CD4-positive, alpha-beta memory T cell (primary cell): ENCODE data around the gene HMX3. TPM values are rescaled to one million over a fixed set of nuclear protein-coding genes. Genes with fewer than 3 reads are reported as not detected.

Experiments
- CTCF ChIA-PET: fragments of 350-600 bp; sonication (Branson Sonifier 250); formaldehyde crosslinking; loops from one replicate; lab custom pipeline; 2021; ENCODE audit warnings: inconsistent platforms; ENCODE audit not compliant: partially characterized antibody; lab: Charles Lee
- POLR2A ChIA-PET: fragments of 350-600 bp; sonication (Branson Sonifier 250); formaldehyde crosslinking; loops from one replicate; lab custom pipeline; 2021; ENCODE audit not compliant: partially characterized antibody; lab: Charles Lee
- DNase-seq, 5 donors: peaks; one replicate each; pipeline versions ENCODE4 v3.0.0 to v3.0.0-alpha.2; 2020 to 2022; ENCODE audit warnings: mixed read lengths in 1 of 5
- H3K27ac ChIP-seq: one replicate; pipeline ENCODE4 v1.7.0; 2013; ENCODE audit warnings: low read depth, low read length
- H3K27me3 ChIP-seq: 2 replicates; pipeline ENCODE4 v1.7.0; 2013; ENCODE audit warnings: mild to moderate bottlenecking, low read length, moderate library complexity; ENCODE audit not compliant: insufficient read depth
- H3K36me3 ChIP-seq: 2 replicates; pipeline ENCODE4 v1.7.0; 2013; ENCODE audit warnings: mild to moderate bottlenecking, low read length, moderate library complexity; ENCODE audit not compliant: insufficient read depth
- H3K4me1 ChIP-seq: 2 replicates; pipeline ENCODE4 v1.7.0; 2013; ENCODE audit warnings: mild to moderate bottlenecking, low read length, moderate library complexity; ENCODE audit not compliant: insufficient read depth
- H3K4me3 ChIP-seq, 2 donors: one replicate each; pipeline ENCODE4 v1.7.0; 2013; ENCODE audit warnings: low read length in 2 of 2, mild to moderate bottlenecking in 1 of 2
- H3K9me3 ChIP-seq, 2 donors: one replicate each; pipeline ENCODE4 v1.7.0; 2013; ENCODE audit warnings: low read length in 2 of 2, control low read depth in 1 of 2; ENCODE audit not compliant: control insufficient read depth in 1 of 2
- H3K27ac Mint-ChIP-seq, 7 donors: one replicate each; pipeline ENCODE4 v1.8.0; 2020 to 2021; ENCODE audit warnings: mixed read lengths in 7 of 7, mild to moderate bottlenecking in 6 of 7, inconsistent platforms in 3 of 7, moderate library complexity in 3 of 7
- H3K27me3 Mint-ChIP-seq, 2 donors: one replicate each; pipeline ENCODE4 v1.8.0; 2020 to 2021; ENCODE audit warnings: mixed read lengths in 2 of 2
- H3K36me3 Mint-ChIP-seq, 2 donors: one replicate each; pipeline ENCODE4 v1.8.0; 2020 to 2021; ENCODE audit warnings: mixed read lengths in 2 of 2, inconsistent platforms in 1 of 2, mild to moderate bottlenecking in 1 of 2
- H3K4me1 Mint-ChIP-seq, 4 donors: one replicate each; pipeline ENCODE4 v1.8.0; 2020 to 2021; ENCODE audit warnings: mixed read lengths in 4 of 4, mild to moderate bottlenecking in 1 of 4
- H3K4me3 Mint-ChIP-seq, 8 donors: one replicate each; pipeline ENCODE4 v1.8.0; 2020 to 2021; ENCODE audit warnings: mixed read lengths in 8 of 8, mild to moderate bottlenecking in 7 of 8, moderate library complexity in 6 of 8, inconsistent platforms in 3 of 8
- H3K9me3 Mint-ChIP-seq, 8 donors: one replicate each; pipeline ENCODE4 v1.8.0; 2020 to 2021; ENCODE audit warnings: mixed read lengths in 8 of 8, mild to moderate bottlenecking in 5 of 8, inconsistent platforms in 3 of 8, moderate library complexity in 1 of 8
- intact Hi-C: fragments of 100-400 bp; cut with micrococcal nuclease; formaldehyde crosslinking; loops from one replicate; pipeline ENCODE4 v1.15.1; 2023
- polyA plus RNA-seq, 2 donors: library from polyadenylated mRNA; unstranded; fragments of 300-500 nt; fragmentation: Illumina TruSeq; gene quantifications; one replicate each; pipeline ENCODE4 v1.2.3, GENCODE V29; 2021
- total RNA-seq, 2 experiments: library from RNA; stranded (reverse); gene quantifications; one replicate each; pipeline ENCODE4 v1.2.3, GENCODE V29; 2021

Gene HMX3
- total RNA-seq (not detected), polyA plus RNA-seq (not detected)

DNA sequence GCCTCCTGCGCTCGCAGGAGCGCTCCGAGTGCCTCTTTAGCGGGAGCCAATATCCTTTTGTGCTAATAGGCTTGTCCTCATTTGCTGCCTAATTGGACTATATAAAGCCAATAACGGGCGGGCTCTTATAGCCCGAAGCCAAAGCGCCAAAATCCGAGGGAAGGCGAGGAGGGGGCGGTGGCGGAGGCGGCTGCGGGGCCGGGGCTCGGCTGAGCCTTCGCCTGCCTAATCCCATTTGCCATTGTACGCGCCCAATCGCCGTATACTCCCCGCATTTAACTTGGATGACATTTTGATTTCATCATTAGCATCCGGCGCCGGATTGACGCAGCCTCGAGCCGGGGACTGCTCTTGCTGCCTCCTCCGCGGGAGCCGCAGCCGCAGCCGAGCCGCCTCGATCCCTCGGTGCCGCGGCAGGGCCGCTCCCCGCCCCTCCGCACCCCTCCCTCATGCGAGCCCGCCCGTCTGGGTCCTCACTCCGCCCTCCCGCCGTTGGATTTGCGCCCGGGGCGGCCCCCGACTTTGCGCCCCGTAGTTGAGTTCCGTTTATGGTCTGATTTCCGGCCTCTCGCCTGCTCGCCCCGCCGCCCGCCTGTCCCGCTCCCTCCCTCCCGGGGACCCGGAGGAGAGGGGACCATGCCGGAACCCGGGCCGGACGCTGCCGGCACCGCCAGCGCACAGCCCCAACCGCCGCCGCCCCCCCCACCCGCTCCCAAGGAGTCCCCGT lies at the start of gene HMX3:
TSS of gene HMX3 (plus strand) at position 556 of the 727 bp plus-strand sequence. CDS start at position 637, 81 bp downstream.
- ChIA-PET POLR2A (no interaction called here), CTCF (interaction anchor here (4.9 kb wide), 1 partner anchor 423 kb away, joined by 52 read pairs; no protein-coding TSS in a partner anchor)
- Mint-ChIP-seq H3K27ac (peak within 1 kb of the TSS in 2 of 7 donors; percentile 87 to 88), H3K9me3 (peaks cover 0 to 14% (median 0%) of the 10 kb centered on the region in 8 donors), H3K36me3 (peaks cover 0 to 3% of the 10 kb centered on the region in 2 donors), H3K4me1 (peaks cover 23 to 71% (median 46%) of the 10 kb centered on the region in 4 donors), H3K4me3 (peak within 1 kb of the TSS; percentile 74 to 92 (median 84)), H3K27me3 (peaks cover 52 to 63% of the 10 kb centered on the region in 2 donors)
- H3K4me1 ChIP-seq, result peaks cover 63% of the 10 kb centered on the region
- H3K27me3 ChIP-seq, result peaks cover 60% of the 10 kb centered on the region
- no peak within 1 kb of the TSS for H3K27ac ChIP-seq
- DNase-seq, result peak in 4 of 5 donors; percentile 48 to 57 (median 52)
- no peaks in the 10 kb centered on the region for H3K9me3 ChIP-seq
- H3K4me3 ChIP-seq, result peak within 1 kb of the TSS in 1 of 2 donors; percentile 45
- intact Hi-C loops, result loop anchor here (2.0 to 10.0 kb wide), 2 partner anchors 19 to 571 kb away; partner anchors contain the start of genes BUB3 and DMBT1
- no peaks in the 10 kb centered on the region for H3K36me3 ChIP-seq

DNA sequence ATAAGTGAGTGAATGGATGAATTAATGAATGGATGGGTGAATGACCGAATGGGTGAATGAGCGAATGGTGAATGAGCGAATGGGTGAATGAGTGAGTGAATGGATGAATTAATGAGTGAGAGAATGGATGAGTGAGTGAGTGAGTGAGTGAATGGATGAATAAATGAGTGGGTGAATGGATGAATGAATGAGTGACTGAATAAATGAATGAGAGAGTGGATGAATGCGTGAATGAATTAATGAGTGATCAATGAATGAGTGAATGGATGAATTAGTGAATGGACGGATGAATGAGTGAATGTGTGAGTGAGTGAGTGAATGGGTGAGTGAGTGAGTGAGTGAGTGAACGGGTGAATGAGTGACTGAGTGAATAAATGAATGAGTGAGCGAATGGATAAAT lies 49.5 kb upstream of the HMX3 start:
- Mint-ChIP-seq H3K9me3 (peaks cover 0 to 6% (median 1%) of the 10 kb centered on the region in 8 donors), H3K36me3 (no peaks in the 10 kb centered on the region), H3K27me3 (peaks cover 4% of the 10 kb centered on the region in 2 donors), H3K4me1 (peaks cover 0 to 2% (median 0%) of the 10 kb centered on the region in 4 donors), H3K27ac (no peak overlapping the region), H3K4me3 (no peak overlapping the region)
- Histone ChIP-seq H3K4me3 (no peak overlapping the region), H3K36me3 (no peaks in the 10 kb centered on the region), H3K27ac (no peak overlapping the region), H3K27me3 (peaks cover 4% of the 10 kb centered on the region), H3K9me3 (no peaks in the 10 kb centered on the region), H3K4me1 (no peaks in the 10 kb centered on the region)
- no peak for DNase-seq
- POLR2A ChIA-PET, result no interaction called here
- CTCF ChIA-PET, result no interaction called here
- intact Hi-C loops, result no loop called here

DNA sequence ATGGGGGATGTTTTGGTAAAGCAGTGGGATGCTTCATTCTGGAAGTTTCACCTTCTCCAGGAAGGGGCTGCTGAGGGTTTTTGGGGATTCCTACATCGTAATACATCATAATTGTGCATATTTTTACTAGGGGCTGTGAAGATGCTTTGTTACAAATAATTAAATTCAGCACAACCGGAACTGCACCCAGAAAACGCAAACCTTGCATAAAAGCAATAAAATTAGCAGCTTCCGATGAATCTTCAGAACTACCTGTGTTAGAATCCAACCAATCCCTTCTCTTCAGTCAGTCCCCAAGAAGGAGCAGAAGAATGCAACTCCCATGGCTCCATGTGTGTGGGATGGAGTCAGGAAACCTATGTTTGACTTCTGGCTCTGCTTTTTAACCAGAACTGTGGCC lies 48.4 kb upstream of the HMX3 start:
- Mint-ChIP-seq H3K4me1 (peaks cover 0 to 2% (median 0%) of the 10 kb centered on the region in 4 donors), H3K4me3 (no peak overlapping the region), H3K9me3 (peaks cover 0 to 6% (median 1%) of the 10 kb centered on the region in 8 donors), H3K36me3 (no peaks in the 10 kb centered on the region), H3K27ac (no peak overlapping the region), H3K27me3 (peaks cover 4 to 6% of the 10 kb centered on the region in 2 donors)
- H3K36me3 ChIP-seq, result no peaks in the 10 kb centered on the region
- CTCF ChIA-PET, result no interaction called here
- intact Hi-C loops, result no loop called here
- H3K4me3 ChIP-seq, result no peak overlapping the region
- H3K9me3 ChIP-seq, result no peaks in the 10 kb centered on the region
- POLR2A ChIA-PET, result no interaction called here
- H3K4me1 ChIP-seq, result no peaks in the 10 kb centered on the region
- no peak overlapping the region for H3K27ac ChIP-seq
- H3K27me3 ChIP-seq, result no peaks in the 10 kb centered on the region
- DNase-seq, result no peak

DNA sequence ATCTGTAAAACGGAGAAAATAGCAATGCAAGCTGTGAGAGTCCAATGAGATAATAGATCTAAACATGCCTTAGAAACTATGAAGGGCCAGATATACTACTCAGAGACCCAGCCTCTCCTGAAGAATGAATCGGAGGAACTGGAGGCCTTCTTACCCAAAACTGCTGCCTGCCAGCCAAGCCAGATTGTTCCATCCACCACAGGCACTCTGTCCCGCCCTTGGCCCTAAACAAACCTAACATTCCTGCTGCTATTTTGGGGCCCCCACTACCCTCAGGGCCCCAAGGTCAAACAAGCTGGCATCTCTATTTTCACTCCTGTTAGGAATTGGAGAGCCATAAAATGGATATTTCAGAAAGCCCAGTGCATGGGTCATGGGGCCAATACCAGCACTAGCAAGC lies 48.0 kb upstream of the HMX3 start:
- no peaks in the 10 kb centered on the region for H3K27me3 ChIP-seq

DNA sequence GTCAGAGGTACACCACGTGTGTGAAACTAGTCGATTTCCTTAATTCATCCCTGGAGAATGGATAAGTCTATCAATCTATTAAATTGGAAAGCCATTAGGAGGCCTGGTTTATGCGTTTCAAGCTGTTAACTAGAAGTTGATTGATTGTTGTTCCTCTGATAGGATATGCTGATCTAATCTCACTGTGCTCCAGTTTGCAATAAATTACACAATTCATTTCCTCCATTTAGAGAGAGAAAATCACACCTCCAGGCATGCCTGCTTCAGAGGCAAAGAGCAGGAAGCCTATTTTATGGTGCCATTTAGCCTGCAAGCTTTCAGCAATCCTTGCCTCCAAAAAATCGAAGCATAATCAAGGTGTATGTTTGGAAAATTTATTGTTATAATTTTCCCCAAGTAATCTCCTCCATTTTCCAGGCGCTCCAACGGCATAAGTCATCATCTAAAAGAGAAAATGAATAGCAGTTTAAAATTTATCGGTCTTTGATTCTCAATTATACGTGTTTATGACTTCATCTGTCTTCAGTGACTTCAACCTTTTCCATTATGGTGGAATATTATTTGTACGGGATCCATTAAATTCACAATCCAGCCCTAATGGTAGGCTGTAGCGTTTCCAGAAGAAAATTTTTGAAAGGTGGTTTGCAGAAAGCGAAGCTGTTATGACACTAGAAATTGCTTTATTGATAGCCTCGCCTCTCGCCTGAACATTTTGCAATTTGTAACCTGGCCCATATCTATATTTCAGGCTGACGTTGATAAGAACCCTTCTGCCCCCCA lies 42.9 kb upstream of the HMX3 start:
- Histone ChIP-seq H3K27me3 (no peaks in the 10 kb centered on the region), H3K4me1 (no peaks in the 10 kb centered on the region), H3K36me3 (no peaks in the 10 kb centered on the region), H3K9me3 (no peaks in the 10 kb centered on the region), H3K4me3 (no peak overlapping the region), H3K27ac (no peak overlapping the region)
- Mint-ChIP-seq H3K36me3 (no peaks in the 10 kb centered on the region), H3K9me3 (no peaks in the 10 kb centered on the region), H3K4me3 (no peak overlapping the region), H3K27me3 (peaks cover 12 to 29% of the 10 kb centered on the region in 2 donors), H3K4me1 (no peaks in the 10 kb centered on the region), H3K27ac (no peak overlapping the region)
- POLR2A ChIA-PET, result no interaction called here
- intact Hi-C loops, result no loop called here
- no peak for DNase-seq
- CTCF ChIA-PET, result no interaction called here

More for the DNA sequence above, 48.0 kb upstream of the HMX3 start:
- Mint-ChIP-seq H3K4me1 (peaks cover 0 to 2% (median 0%) of the 10 kb centered on the region in 4 donors), H3K27me3 (peaks cover 4 to 7% of the 10 kb centered on the region in 2 donors), H3K9me3 (peaks cover 0 to 6% (median 1%) of the 10 kb centered on the region in 8 donors), H3K27ac (no peak overlapping the region), H3K36me3 (no peaks in the 10 kb centered on the region), H3K4me3 (no peak overlapping the region)
- ChIA-PET CTCF (no interaction called here), POLR2A (no interaction called here)
- no peak overlapping the region for H3K27ac ChIP-seq
- H3K9me3 ChIP-seq, result no peaks in the 10 kb centered on the region
- H3K4me3 ChIP-seq, result no peak overlapping the region
- H3K4me1 ChIP-seq, result no peaks in the 10 kb centered on the region
- H3K36me3 ChIP-seq, result no peaks in the 10 kb centered on the region
- DNase-seq, result no peak
- intact Hi-C loops, result no loop called here

DNA sequence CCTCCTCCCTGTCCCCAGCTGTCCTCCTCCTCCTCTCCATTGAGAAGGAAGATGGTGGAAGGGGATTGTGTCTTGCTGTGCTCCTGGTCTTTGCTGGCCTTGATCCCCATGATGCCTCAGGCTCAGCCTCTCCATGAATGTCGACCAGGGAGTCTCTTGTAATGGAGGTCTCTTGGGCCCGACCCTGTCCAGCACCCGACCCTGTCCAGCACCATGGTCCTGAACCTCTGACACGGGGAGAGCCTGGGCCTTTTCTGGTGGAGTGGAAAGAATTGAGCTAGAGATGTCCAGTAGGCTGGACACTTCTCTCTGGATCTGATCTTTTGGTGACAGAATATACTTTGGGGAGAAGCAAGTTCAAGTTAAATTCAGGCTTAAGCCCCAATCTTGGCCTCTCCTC lies 42.3 kb upstream of the HMX3 start:
- intact Hi-C loops, result no loop called here
- Histone ChIP-seq H3K36me3 (no peaks in the 10 kb centered on the region), H3K9me3 (no peaks in the 10 kb centered on the region), H3K27ac (no peak overlapping the region), H3K4me3 (no peak overlapping the region), H3K27me3 (no peaks in the 10 kb centered on the region), H3K4me1 (no peaks in the 10 kb centered on the region)
- peaks cover 12 to 29% of the 10 kb centered on the region in 2 donors for H3K27me3 Mint-ChIP-seq
- POLR2A ChIA-PET, result no interaction called here
- H3K9me3 Mint-ChIP-seq, result no peaks in the 10 kb centered on the region
- DNase-seq, result no peak
- H3K4me3 Mint-ChIP-seq, result no peak overlapping the region
- no peak overlapping the region for H3K27ac Mint-ChIP-seq
- CTCF ChIA-PET, result no interaction called here
- no peaks in the 10 kb centered on the region for H3K4me1 Mint-ChIP-seq
- no peaks in the 10 kb centered on the region for H3K36me3 Mint-ChIP-seq

DNA sequence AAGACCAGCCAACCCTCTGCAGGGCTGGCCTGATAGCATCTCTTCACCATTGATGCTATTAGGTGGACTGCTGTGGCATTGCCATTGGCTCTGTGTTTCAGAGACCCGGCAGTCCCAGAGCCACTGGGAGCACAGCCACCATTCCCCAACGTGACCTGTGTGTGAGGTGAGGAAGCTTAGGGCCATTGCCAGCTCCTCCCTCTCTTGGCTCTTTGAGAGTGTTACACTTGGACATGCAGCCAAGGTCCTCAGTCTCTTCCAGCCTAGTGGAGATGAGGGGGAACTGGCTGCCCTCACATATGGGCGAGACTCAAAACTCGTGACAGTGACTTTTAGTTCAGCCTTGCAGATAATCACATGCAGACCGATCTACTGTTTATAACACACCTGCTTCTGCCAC lies 39.3 kb upstream of the HMX3 start:
- H3K9me3 ChIP-seq, result no peaks in the 10 kb centered on the region
- intact Hi-C loops, result no loop called here
- Mint-ChIP-seq H3K4me1 (no peaks in the 10 kb centered on the region), H3K27ac (no peak overlapping the region), H3K4me3 (no peak overlapping the region), H3K36me3 (no peaks in the 10 kb centered on the region), H3K9me3 (no peaks in the 10 kb centered on the region), H3K27me3 (peaks cover 12 to 28% of the 10 kb centered on the region in 2 donors)
- H3K36me3 ChIP-seq, result no peaks in the 10 kb centered on the region
- POLR2A ChIA-PET, result no interaction called here
- H3K27me3 ChIP-seq, result no peaks in the 10 kb centered on the region
- DNase-seq, result no peak
- CTCF ChIA-PET, result no interaction called here
- H3K4me3 ChIP-seq, result no peak overlapping the region
- H3K4me1 ChIP-seq, result no peaks in the 10 kb centered on the region
- H3K27ac ChIP-seq, result no peak overlapping the region
